WI38 (cell line): ENCODE measurements around the gene TNFRSF13B.

Experiments used
- H3K4me3 ChIP-seq: 2 replicates; pipeline ENCODE4 v1.5.1; 2011; ENCODE audit warnings: low read depth, mild to moderate bottlenecking, control low read depth, low read length
- TF ChIP-seq, protein P1 (sequence below): IDR thresholded peaks from 2 replicates; pipeline ENCODE4 v1.5.1; 2012; ENCODE audit warnings: low read depth, mild to moderate bottlenecking, control low read depth, low read length

The TNFRSF13B gene

DNA sequence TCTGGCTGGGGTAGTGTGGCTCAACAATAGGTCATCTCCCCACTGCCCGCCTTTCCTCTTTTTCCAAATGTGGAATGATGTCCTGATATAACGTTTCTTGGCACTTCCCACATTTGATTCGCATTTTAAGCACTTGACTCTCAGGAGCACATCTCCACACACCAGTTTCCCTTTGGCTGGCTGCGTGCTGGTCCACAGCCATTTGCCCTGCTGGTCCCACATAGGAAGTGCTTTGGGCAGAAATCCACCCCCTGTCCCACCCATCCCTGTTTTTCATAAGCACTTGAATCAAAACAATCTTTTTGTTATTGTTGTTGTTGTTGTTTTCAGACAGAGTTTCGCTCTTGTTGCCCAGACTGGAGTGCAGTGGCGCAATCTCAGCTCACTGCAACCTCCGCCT, 24.0 kb upstream of the TNFRSF13B start:
- H3K4me3 ChIP-seq, result no peak overlapping the region

DNA sequence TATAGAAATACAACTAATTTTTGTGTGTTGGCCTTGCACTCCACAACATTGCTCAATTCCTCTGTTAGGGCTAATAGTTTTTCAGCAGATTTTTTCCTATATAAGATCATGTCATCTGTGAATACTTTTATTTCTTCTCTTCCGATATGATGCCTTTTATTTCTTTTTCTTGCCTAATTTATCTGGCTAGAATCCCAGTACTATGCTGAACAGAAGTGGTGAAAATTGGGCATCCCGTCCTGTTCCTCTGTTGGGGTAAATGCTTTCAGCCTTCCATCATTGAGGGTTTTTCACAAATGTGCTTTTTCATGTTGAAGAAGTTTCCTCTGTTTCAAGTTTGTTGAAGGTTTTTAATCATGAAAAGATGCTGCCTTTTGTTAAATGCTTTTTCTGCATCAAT, 22.7 kb upstream of the TNFRSF13B start:
- TF ChIP-seq, protein P1, sequence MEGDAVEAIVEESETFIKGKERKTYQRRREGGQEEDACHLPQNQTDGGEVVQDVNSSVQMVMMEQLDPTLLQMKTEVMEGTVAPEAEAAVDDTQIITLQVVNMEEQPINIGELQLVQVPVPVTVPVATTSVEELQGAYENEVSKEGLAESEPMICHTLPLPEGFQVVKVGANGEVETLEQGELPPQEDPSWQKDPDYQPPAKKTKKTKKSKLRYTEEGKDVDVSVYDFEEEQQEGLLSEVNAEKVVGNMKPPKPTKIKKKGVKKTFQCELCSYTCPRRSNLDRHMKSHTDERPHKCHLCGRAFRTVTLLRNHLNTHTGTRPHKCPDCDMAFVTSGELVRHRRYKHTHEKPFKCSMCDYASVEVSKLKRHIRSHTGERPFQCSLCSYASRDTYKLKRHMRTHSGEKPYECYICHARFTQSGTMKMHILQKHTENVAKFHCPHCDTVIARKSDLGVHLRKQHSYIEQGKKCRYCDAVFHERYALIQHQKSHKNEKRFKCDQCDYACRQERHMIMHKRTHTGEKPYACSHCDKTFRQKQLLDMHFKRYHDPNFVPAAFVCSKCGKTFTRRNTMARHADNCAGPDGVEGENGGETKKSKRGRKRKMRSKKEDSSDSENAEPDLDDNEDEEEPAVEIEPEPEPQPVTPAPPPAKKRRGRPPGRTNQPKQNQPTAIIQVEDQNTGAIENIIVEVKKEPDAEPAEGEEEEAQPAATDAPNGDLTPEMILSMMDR, result no peak
- H3K4me3 ChIP-seq, result no peak overlapping the region

More for the DNA sequence above, 24.0 kb upstream of the TNFRSF13B start:
- TF ChIP-seq, protein P1, result no peak

DNA sequence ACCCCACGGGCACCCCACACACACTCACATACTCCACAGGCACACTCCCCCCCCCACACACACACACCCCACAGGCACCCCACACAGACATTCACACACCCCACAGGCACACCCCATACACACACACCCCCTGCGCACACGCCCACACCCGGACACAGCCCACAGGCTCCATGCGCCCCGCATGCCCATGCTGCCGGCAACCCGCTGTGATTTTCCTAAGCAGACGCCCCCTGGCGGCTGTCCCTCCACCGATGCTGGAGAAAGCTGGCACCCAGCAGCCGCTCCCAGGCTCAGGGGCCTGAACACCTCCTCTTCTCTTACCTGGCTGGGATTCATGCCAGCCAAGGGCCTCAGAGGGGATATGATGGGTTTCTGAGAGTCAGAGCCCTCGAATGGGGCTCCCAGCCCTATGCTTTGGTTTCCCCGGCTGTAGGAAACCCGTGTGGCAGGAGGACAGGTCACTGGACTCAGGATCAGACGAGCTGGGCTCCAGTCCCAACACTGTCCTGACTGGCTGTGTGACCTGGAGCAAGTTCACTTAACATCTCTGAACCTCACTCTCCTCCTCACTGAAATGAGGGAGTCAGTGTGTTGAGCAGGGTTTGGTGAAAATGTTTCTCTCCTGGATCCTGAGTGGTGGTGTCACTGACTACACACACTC, 19.6 kb upstream of the TNFRSF13B start:
- H3K4me3 ChIP-seq, result no peak overlapping the region
- TF ChIP-seq, protein P1, result peak; percentile 91

DNA sequence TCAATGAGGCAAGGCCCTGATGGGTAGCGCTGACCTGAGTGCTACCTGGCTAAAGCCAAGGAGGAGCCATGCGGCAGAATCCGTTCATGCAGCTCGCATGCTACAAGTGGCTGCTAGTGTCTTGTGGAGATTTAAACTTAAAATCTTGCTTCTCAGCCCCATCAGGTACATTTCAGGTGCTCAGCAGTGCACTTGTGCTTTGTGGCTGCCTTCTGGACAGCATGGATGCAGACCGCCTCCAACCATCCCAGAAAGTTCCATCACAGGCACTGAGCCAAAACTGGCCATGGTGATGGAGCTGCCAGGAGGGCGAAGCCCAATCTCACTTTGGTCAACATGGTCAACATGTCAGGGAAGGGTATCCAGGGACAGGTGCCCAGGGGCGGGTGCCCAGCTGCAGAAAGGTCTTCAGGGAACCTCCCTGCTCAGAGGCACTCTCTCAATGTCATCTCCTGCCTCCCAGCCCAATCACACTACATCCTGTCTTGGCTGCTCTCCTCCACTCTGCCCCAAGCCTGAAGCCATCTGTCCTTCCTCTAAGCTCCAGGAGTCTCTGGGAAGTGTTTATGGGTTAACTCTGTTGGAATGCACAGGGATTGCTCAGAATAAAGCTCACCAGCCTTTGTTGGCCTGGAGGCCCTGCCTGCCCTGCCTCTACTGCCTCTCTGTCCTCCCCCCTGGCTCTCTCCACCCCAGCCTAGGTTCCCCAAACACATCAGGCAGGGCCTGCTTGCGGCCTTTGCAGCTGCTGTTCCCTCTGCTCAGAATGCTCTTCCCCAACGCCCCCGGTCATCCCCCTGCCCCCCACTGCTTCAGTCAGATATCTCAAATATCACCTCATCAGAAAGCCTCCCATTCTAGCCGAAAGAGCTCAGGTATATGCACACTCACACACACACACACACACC, 18.3 kb upstream of the TNFRSF13B start:
- H3K4me3 ChIP-seq, result no peak overlapping the region

DNA sequence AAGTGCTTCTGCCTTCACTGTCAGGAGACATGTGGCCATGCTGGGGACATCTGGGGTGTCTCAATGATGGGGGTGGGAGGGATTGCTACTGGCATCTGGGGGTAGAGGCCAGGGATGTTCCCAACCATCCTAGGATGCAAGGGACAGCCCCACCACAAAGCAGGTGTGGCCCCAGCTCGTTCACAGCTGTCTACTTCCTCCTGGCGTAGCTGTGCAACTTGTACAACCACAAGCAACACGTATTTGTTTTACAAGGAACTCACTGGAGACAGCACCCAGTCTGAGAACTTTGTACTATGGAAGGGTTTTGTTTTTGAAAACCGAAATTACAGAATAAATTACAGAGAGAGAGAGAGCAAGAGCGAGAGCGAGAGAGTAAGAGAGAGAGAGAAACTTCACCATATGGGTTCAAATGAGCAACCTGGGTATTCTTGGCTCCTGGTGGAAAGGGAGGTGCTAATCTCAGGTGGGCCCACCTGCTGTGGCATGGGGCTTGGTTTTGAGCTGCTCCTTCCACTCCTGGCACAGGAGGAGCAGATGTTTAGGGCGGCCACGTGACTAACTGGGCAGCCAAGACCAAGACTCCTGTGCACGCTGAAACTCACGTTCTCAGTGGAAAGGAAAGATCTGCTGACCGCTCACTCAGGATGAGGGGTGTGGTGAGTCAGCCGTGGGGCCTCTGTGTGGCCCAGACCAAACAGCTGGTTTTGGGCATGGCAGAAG, 17.5 kb upstream of the TNFRSF13B start:
- TF ChIP-seq, protein P1, result no peak
- H3K4me3 ChIP-seq, result no peak overlapping the region

More for the DNA sequence above, 18.3 kb upstream of the TNFRSF13B start:
- TF ChIP-seq, protein P1, result no peak

DNA sequence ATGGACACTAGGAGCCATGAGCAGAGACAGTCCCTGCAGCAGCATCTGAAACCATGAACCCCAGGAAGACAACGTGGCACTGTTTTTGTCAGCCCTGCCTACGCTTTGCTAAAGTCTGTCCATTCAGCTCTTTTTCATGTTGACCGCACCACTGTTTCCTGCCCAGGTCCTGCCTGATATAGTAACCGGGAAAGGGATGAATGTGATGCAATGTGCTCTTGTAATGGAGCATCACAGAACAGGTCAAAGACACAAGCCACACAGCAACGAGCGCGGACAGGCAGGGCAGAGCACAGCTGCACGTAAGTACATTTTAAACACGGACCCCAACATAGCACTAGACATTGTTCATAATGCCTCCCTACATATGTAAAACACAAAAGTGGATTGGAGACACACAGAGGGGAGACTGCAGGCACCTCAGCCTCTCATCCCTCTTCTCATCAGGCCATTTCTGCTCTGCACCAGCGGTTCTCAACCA, 16.9 kb upstream of the TNFRSF13B start:
- H3K4me3 ChIP-seq, result no peak overlapping the region
- TF ChIP-seq, protein P1, result no peak
